Endothelial cell of umbilical vein (primary cell): ENCODE measurements around the gene MASP2. TPM values are rescaled to one million over a fixed set of nuclear protein-coding genes. Genes with fewer than 3 reads are reported as not detected.

Experiments
- BruUV-seq: library from RNA; stranded (reverse); fragments of 400-500 nt; replicated peaks from 2 replicates; lab custom pipeline; 2021; lab: Mats Ljungman, UMichigan
- CTCF ChIA-PET: fragments of 300-600, 350-600 bp; sonication (Branson Sonifier 250); formaldehyde crosslinking; loops from one replicate; lab custom pipeline; 2021; ENCODE audit warnings: antibody characterized with exemption, inconsistent platforms; lab: Charles Lee
- POLR2A ChIA-PET: fragments of 300-600, 350-600 bp; sonication (Branson Sonifier 250); formaldehyde crosslinking; loops from one replicate; lab custom pipeline; 2021; ENCODE audit warnings: antibody characterized with exemption, inconsistent platforms; lab: Charles Lee
- DNase-seq: peaks from one replicate; pipeline ENCODE4 v3.0.0-alpha.2; 2011; ENCODE audit warnings: low read depth, low spot score
- FAIRE-seq: peaks from 2 replicates; lab custom pipeline; 2011; peaks lifted over from hg19 to GRCh38; lab: Jason Lieb, UNC
- H2AFZ ChIP-seq: 2 replicates; pipeline ENCODE4 v1.6.0; 2012; ENCODE audit warnings: low read depth, low read length, control low read depth, inconsistent platforms
- H3K27ac ChIP-seq: 2 replicates; pipeline ENCODE4 v1.5.1; 2011; ENCODE audit warnings: low read depth, mild to moderate bottlenecking, control low read depth, low read length, moderate library complexity; ENCODE audit not compliant: insufficient read depth
- H3K27me3 ChIP-seq, 2 experiments: 2 replicates each; pipeline versions ENCODE4 v1.6.0 to v1.6.1; 2011; ENCODE audit warnings: low read length in 2 of 2, mixed read lengths in 1 of 2; ENCODE audit not compliant: control insufficient read depth in 2 of 2, insufficient read depth in 2 of 2
- H3K36me3 ChIP-seq, 2 experiments: 2 replicates in 1 of 2; 3 replicates in 1 of 2; pipeline ENCODE4 v1.5.1; 2011; ENCODE audit warnings: low read length in 2 of 2, mild to moderate bottlenecking in 1 of 2, moderate library complexity in 1 of 2; ENCODE audit not compliant: control insufficient read depth in 2 of 2, insufficient read depth in 2 of 2; ENCODE audit errors: extremely low read depth in 1 of 2
- H3K4me1 ChIP-seq: 3 replicates; pipeline ENCODE4 v1.5.1; 2011; ENCODE audit warnings: mild to moderate bottlenecking, low read length; ENCODE audit not compliant: control insufficient read depth, insufficient read depth; ENCODE audit errors: extremely low read depth
- H3K4me2 ChIP-seq: 2 replicates; pipeline ENCODE4 v1.6.1; 2011; ENCODE audit warnings: low read length, control low read depth, mixed read lengths; ENCODE audit not compliant: insufficient read depth
- H3K4me3 ChIP-seq, 3 experiments: fragments of 200-600 bp in 1 of 3; sonication (generic), shearing (Covaris generic) in 1 of 3; replicated peaks in 1 of 3; 2 replicates each; pipeline ENCODE4 v1.5.1; 2011 to 2016; ENCODE audit warnings: control low read depth in 3 of 3, low read length in 3 of 3, mild to moderate bottlenecking in 2 of 3, inconsistent platforms in 1 of 3, low read depth in 1 of 3, moderate library complexity in 1 of 3; ENCODE audit not compliant: insufficient read depth in 1 of 3
- H3K79me2 ChIP-seq: 2 replicates; pipeline ENCODE4 v1.6.0; 2012; ENCODE audit warnings: low read length, inconsistent platforms; ENCODE audit not compliant: control insufficient read depth, insufficient read depth
- H3K9ac ChIP-seq: replicated peaks from 2 replicates; pipeline ENCODE3; 2011; ENCODE audit warnings: low read length, control low read depth; ENCODE audit not compliant: insufficient read depth; ENCODE audit errors: extremely low read depth
- H3K9me1 ChIP-seq: replicated peaks from 3 replicates; pipeline ENCODE4 v1.6.0; 2011; ENCODE audit warnings: mild to moderate bottlenecking, low read length; ENCODE audit not compliant: control insufficient read depth, insufficient read depth; ENCODE audit errors: extremely low read depth
- H3K9me3 ChIP-seq: replicated peaks from 2 replicates; pipeline ENCODE4 v1.5.1; 2012; ENCODE audit warnings: low read length, inconsistent platforms; ENCODE audit not compliant: control insufficient read depth, insufficient read depth
- H4K20me1 ChIP-seq: replicated peaks from 2 replicates; pipeline ENCODE3; 2011; ENCODE audit warnings: mild to moderate bottlenecking, low read length; ENCODE audit not compliant: control insufficient read depth, insufficient read depth; ENCODE audit errors: extremely low read depth
- CTCF ChIP-seq, 2 donors: IDR thresholded peaks; 1 replicate in 1 of 2; 2 replicates in 1 of 2; pipeline ENCODE4 v1.5.1; 2011; ENCODE audit warnings: low read length in 2 of 2, mild to moderate bottlenecking in 2 of 2, moderate library complexity in 2 of 2, control low read depth in 1 of 2, inconsistent platforms in 1 of 2, low read depth in 1 of 2; ENCODE audit not compliant: insufficient read depth in 1 of 2; ENCODE audit errors: extremely low read depth in 1 of 2
- EZH2 ChIP-seq: IDR thresholded peaks from 2 replicates; pipeline ENCODE4 v1.6.1; 2012; ENCODE audit warnings: borderline replicate concordance, low read depth, mild to moderate bottlenecking, moderate library complexity, low read length, inconsistent platforms; ENCODE audit not compliant: severe bottlenecking
- FOS ChIP-seq: IDR thresholded peaks from 2 replicates; pipeline ENCODE4 v1.6.1; 2011; ENCODE audit warnings: mild to moderate bottlenecking, low read length, moderate library complexity, borderline replicate concordance; ENCODE audit not compliant: insufficient read depth
- GATA2 ChIP-seq: IDR thresholded peaks from 2 replicates; pipeline ENCODE4 v1.7.0; 2011; ENCODE audit warnings: low read depth, mild to moderate bottlenecking, moderate library complexity, mixed read lengths, low read length; ENCODE audit not compliant: insufficient read length, insufficient read depth
- JUN ChIP-seq: IDR thresholded peaks from 2 replicates; pipeline ENCODE4 v1.6.1; 2011; ENCODE audit warnings: borderline replicate concordance, low read depth; ENCODE audit not compliant: insufficient read length, insufficient read depth
- MYC ChIP-seq: IDR thresholded peaks from one replicate; pipeline ENCODE4 v1.6.1; 2011; ENCODE audit warnings: mild to moderate bottlenecking, low read depth, low read length
- POLR2A ChIP-seq: IDR thresholded peaks from 2 replicates; pipeline ENCODE4 v1.6.1; 2012; ENCODE audit warnings: low read depth, mild to moderate bottlenecking, control low read depth, low read length
- POLR2AphosphoS5 ChIP-seq: IDR thresholded peaks from 2 replicates; pipeline ENCODE4 v1.6.1; 2012; ENCODE audit warnings: low read depth, mild to moderate bottlenecking, control low read depth, low read length, moderate library complexity; ENCODE audit not compliant: insufficient read depth
- dilution Hi-C: fragments of 300-500 bp; cut with MboI; formaldehyde crosslinking; loops from one replicate; pipeline ENCODE4 v1.15.0; 2019; ENCODE audit warnings: low sequenced_read_pairs; ENCODE audit not compliant: extremely low pct_ligation_motif_present
- intact Hi-C: fragments of 100-400 bp; cut with micrococcal nuclease; formaldehyde crosslinking; loops from one replicate; pipeline ENCODE4 v1.10.0; 2022
- polyA plus RNA-seq, 4 experiments: library from polyadenylated mRNA; depleted of rRNA in 3 of 4; stranded (reverse) in 3 of 4; unstranded in 1 of 4; fragments of >200 nt; gene quantifications; 2 replicates each; pipeline versions ENCODE4 v1.2.1 to v1.2.3, GENCODE V29; 2011 to 2012; ENCODE audit warnings: missing spikeins in 1 of 4
- total RNA-seq: library from RNA; stranded (reverse); gene quantifications from 2 replicates; pipeline ENCODE4 v1.2.3, GENCODE V29; 2021
- TF ChIP-seq, protein P1 (sequence below): IDR thresholded peaks from 2 replicates; pipeline ENCODE4 v1.6.1; 2011; ENCODE audit not compliant: insufficient read depth, insufficient read length

The MASP2 gene
- total and polyA plus RNA-seq, 2 donors (not counting 3 experiments of a cell fraction or from before 2014, with no cell fraction given) = 0.53 TPM; not detected in 1

- BruUV-seq = no TSS peak
- Histone ChIP-seq H3K9me1 (no peaks in the 10 kb centered on the region), H4K20me1 (no peaks in the 10 kb centered on the region), H3K4me3 (no peak overlapping the region), H3K4me1 (peaks cover 6% of the 10 kb centered on the region), H3K27ac (no peak overlapping the region), H3K9me3 (no peaks in the 10 kb centered on the region), H3K4me2 (no peak overlapping the region), H3K36me3 (peaks cover 0 to 12% of the 10 kb centered on the region in 2 experiments), H3K79me2 (peaks cover 10% of the 10 kb centered on the region), H3K27me3 (no peaks in the 10 kb centered on the region), H2AFZ (no peak overlapping the region), H3K9ac (no peak overlapping the region)
- POLR2A ChIA-PET = no interaction called here
- intact Hi-C loops (no loop called here), dilution Hi-C loops (no loop called here)
- CTCF ChIA-PET = interaction anchor here (1.6 kb wide), 1 partner anchor 16 kb away, joined by 9 read pairs; no protein-coding TSS in a partner anchor
- FAIRE-seq (no peak), DNase-seq (no peak)
- no peak for TF ChIP-seq MYC
- TF ChIP-seq POLR2AphosphoS5 = no peak
- TF ChIP-seq POLR2A = no peak
- no peak for TF ChIP-seq JUN
- TF ChIP-seq EZH2 = no peak
- TF ChIP-seq FOS = no peak
- no peak for TF ChIP-seq CTCF (IDR thresholded peaks at IDR 0.05; ENCODE audit: extremely low read depth in 1 of 2, insufficient read depth in 1 of 2, low read depth in 1 of 2, low read length in 2 of 2)
- TF ChIP-seq GATA2 = no peak
- TF ChIP-seq, protein P1, sequence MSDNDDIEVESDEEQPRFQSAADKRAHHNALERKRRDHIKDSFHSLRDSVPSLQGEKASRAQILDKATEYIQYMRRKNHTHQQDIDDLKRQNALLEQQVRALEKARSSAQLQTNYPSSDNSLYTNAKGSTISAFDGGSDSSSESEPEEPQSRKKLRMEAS = no peak
Observed at GRCh38 chr1:11054181-11054580, 7.1 kb upstream of the MASP2 start.
